H9 (cell line): ENCODE measurements around the gene SLC10A2. TPM values are rescaled to one million over a fixed set of nuclear protein-coding genes. Genes with fewer than 3 reads are reported as not detected.

Experiments used
- DNase-seq: peaks from one replicate; pipeline ENCODE4 v3.0.0-alpha.2; 2017
- H2AFZ ChIP-seq: one replicate; pipeline ENCODE4 v1.6.1; 2013; ENCODE audit warnings: mild to moderate bottlenecking, low read length, control low read depth, moderate library complexity
- H2AK5ac ChIP-seq: 2 replicates; pipeline ENCODE4 v1.6.1; 2013; ENCODE audit warnings: low read length, control low read depth, mixed read lengths; ENCODE audit not compliant: insufficient read length
- H2BK120ac ChIP-seq: one replicate; pipeline ENCODE4 v1.6.1; 2013; ENCODE audit warnings: low read depth, mild to moderate bottlenecking, low read length, control low read depth, inconsistent platforms; ENCODE audit not compliant: poor library complexity, severe bottlenecking
- H2BK12ac ChIP-seq: 2 replicates; pipeline ENCODE4 v1.6.1; 2013; ENCODE audit warnings: low read length, control low read depth, mixed read lengths, low read depth; ENCODE audit not compliant: insufficient read length
- H2BK15ac ChIP-seq: 2 replicates; pipeline ENCODE4 v1.6.1; 2013; ENCODE audit warnings: low read depth, low read length, control low read depth
- H2BK20ac ChIP-seq: one replicate; pipeline ENCODE4 v1.6.1; 2013; ENCODE audit warnings: low read depth, mild to moderate bottlenecking, low read length, control low read depth, inconsistent platforms; ENCODE audit not compliant: poor library complexity, severe bottlenecking
- H2BK5ac ChIP-seq: 2 replicates; pipeline ENCODE4 v1.6.1; 2013; ENCODE audit warnings: low read length, control low read depth, mixed read lengths; ENCODE audit not compliant: insufficient read length
- H3K14ac ChIP-seq: 2 replicates; pipeline ENCODE4 v1.6.1; 2013; ENCODE audit warnings: low read length, control low read depth; ENCODE audit not compliant: insufficient read depth
- H3K18ac ChIP-seq: 2 replicates; pipeline ENCODE4 v1.6.1; 2013; ENCODE audit warnings: low read depth, mild to moderate bottlenecking, mixed read lengths, low read length, control low read depth; ENCODE audit not compliant: insufficient read length
- H3K23ac ChIP-seq: 2 replicates; pipeline ENCODE4 v1.6.1; 2013; ENCODE audit warnings: low read length, control low read depth, mixed read lengths, low read depth; ENCODE audit not compliant: insufficient read length
- H3K23me2 ChIP-seq: 2 replicates; pipeline ENCODE4 v1.6.1; 2013; ENCODE audit warnings: low read depth, mild to moderate bottlenecking, mixed read lengths, low read length, control low read depth; ENCODE audit not compliant: insufficient read length, poor library complexity, severe bottlenecking
- H3K27ac ChIP-seq: 2 replicates; pipeline ENCODE4 v1.5.1; 2013; ENCODE audit warnings: low read length, control low read depth, mixed read lengths, low read depth; ENCODE audit not compliant: insufficient read length
- H3K27me3 ChIP-seq: 2 replicates; pipeline ENCODE4 v1.6.1; 2013; ENCODE audit warnings: low read length, control low read depth, inconsistent platforms; ENCODE audit not compliant: insufficient read depth
- H3K4ac ChIP-seq: 2 replicates; pipeline ENCODE4 v1.6.1; 2013; ENCODE audit warnings: low read depth, mild to moderate bottlenecking, control low read depth, inconsistent platforms, low read length, moderate library complexity
- H3K4me1 ChIP-seq: 2 replicates; pipeline ENCODE4 v1.6.1; 2013; ENCODE audit warnings: low read length, control low read depth, inconsistent platforms; ENCODE audit not compliant: insufficient read depth
- H3K4me2 ChIP-seq: 2 replicates; pipeline ENCODE4 v1.6.1; 2013; ENCODE audit warnings: low read length, control low read depth, mixed read lengths; ENCODE audit not compliant: insufficient read length, insufficient read depth
- H3K56ac ChIP-seq: 2 replicates; pipeline ENCODE4 v1.6.1; 2013; ENCODE audit warnings: low read depth, mild to moderate bottlenecking, mixed read lengths, low read length, control low read depth; ENCODE audit not compliant: insufficient read length
- H3K79me1 ChIP-seq: 2 replicates; pipeline ENCODE4 v1.6.1; 2013; ENCODE audit warnings: low read depth, mild to moderate bottlenecking, moderate library complexity, low read length, control low read depth, inconsistent platforms; ENCODE audit not compliant: insufficient read depth, poor library complexity, severe bottlenecking
- H3K79me2 ChIP-seq: 2 replicates; pipeline ENCODE4 v1.6.1; 2013; ENCODE audit warnings: low read length, control low read depth, inconsistent platforms; ENCODE audit not compliant: insufficient read depth
- H3K9ac ChIP-seq: 2 replicates; pipeline ENCODE4 v1.6.1; 2013; ENCODE audit warnings: low read length, control low read depth, mixed read lengths; ENCODE audit not compliant: insufficient read length; ENCODE audit errors: extremely low read depth
- H3K9me3 ChIP-seq: one replicate; pipeline ENCODE4 v1.6.1; 2013; ENCODE audit warnings: low read depth, low read length, inconsistent platforms; ENCODE audit not compliant: control insufficient read depth
- H3T11ph ChIP-seq: one replicate; pipeline ENCODE4 v1.6.1; 2013; ENCODE audit warnings: mild to moderate bottlenecking, low read length, control low read depth, inconsistent platforms
- H4K20me1 ChIP-seq: one replicate; pipeline ENCODE4 v1.6.1; 2013; ENCODE audit not compliant: control insufficient read depth, insufficient read length, insufficient read depth
- H4K5ac ChIP-seq: 2 replicates; pipeline ENCODE4 v1.6.1; 2013; ENCODE audit warnings: low read depth, mild to moderate bottlenecking, mixed read lengths, low read length, control low read depth; ENCODE audit not compliant: insufficient read length
- H4K8ac ChIP-seq: replicated peaks from 2 replicates; pipeline ENCODE4 v1.6.1; 2013; ENCODE audit warnings: low read length, control low read depth, mixed read lengths, low read depth; ENCODE audit not compliant: insufficient read length
- H4K91ac ChIP-seq: 2 replicates; pipeline ENCODE4 v1.6.1; 2013; ENCODE audit warnings: low read depth, mild to moderate bottlenecking, moderate library complexity, mixed read lengths, low read length, control low read depth; ENCODE audit not compliant: insufficient read length
- H3K27ac Mint-ChIP-seq, 3 experiments: 2 replicates in 2 of 3; 3 replicates in 1 of 3; pipeline ENCODE4 v1.8.0; 2020 to 2021; ENCODE audit warnings: mixed read lengths in 3 of 3, mild to moderate bottlenecking in 1 of 3, moderate library complexity in 1 of 3
- H3K27me3 Mint-ChIP-seq: 2 replicates; pipeline ENCODE4 v1.8.0; 2021; ENCODE audit warnings: low read depth, mild to moderate bottlenecking, moderate library complexity, mixed read lengths
- H3K36me3 Mint-ChIP-seq, 3 experiments: 2 replicates in 2 of 3; 3 replicates in 1 of 3; pipeline ENCODE4 v1.8.0; 2020 to 2021; ENCODE audit warnings: low read depth in 3 of 3, mixed read lengths in 3 of 3; ENCODE audit not compliant: insufficient read depth in 1 of 3
- H3K4me1 Mint-ChIP-seq, 2 experiments: 2 replicates each; pipeline ENCODE4 v1.8.0; 2020; ENCODE audit warnings: mixed read lengths in 2 of 2
- H3K4me3 Mint-ChIP-seq, 2 experiments: 2 replicates in 1 of 2; 3 replicates in 1 of 2; pipeline ENCODE4 v1.8.0; 2020 to 2021; ENCODE audit warnings: mild to moderate bottlenecking in 2 of 2, mixed read lengths in 2 of 2, moderate library complexity in 1 of 2
- H3K9me3 Mint-ChIP-seq, 2 experiments: 2 replicates in 1 of 2; 3 replicates in 1 of 2; pipeline ENCODE4 v1.8.0; 2020; ENCODE audit warnings: mild to moderate bottlenecking in 2 of 2, mixed read lengths in 2 of 2, moderate library complexity in 1 of 2
- CTCF ChIP-seq: fragments of 200-600 bp; sonication (generic); conservative IDR thresholded peaks from 3 replicates; pipeline ENCODE4 v1.8.0; 2021; ENCODE audit warnings: antibody characterized with exemption, mild to moderate bottlenecking
- WGBS: extraction: QIAGEN DNeasy Blood & Tissue Kit; methylation state at CpG from one replicate; pipeline ENCODE4 v1.1.7; 2013; ENCODE audit warnings: missing lambda C conversion rate, low lambda C conversion rate, mixed read lengths; ENCODE audit not compliant: insufficient read length; ENCODE audit errors: extremely low coverage; 5-methylcytosine and 5-hydroxymethylcytosine counted together
- total RNA-seq: library from RNA; stranded (reverse); gene quantifications from 2 replicates; pipeline ENCODE4 v1.2.1, GENCODE V29; 2021

The SLC10A2 gene
- total RNA-seq, 1 experiment from 2014 or later: not detected

DNA sequence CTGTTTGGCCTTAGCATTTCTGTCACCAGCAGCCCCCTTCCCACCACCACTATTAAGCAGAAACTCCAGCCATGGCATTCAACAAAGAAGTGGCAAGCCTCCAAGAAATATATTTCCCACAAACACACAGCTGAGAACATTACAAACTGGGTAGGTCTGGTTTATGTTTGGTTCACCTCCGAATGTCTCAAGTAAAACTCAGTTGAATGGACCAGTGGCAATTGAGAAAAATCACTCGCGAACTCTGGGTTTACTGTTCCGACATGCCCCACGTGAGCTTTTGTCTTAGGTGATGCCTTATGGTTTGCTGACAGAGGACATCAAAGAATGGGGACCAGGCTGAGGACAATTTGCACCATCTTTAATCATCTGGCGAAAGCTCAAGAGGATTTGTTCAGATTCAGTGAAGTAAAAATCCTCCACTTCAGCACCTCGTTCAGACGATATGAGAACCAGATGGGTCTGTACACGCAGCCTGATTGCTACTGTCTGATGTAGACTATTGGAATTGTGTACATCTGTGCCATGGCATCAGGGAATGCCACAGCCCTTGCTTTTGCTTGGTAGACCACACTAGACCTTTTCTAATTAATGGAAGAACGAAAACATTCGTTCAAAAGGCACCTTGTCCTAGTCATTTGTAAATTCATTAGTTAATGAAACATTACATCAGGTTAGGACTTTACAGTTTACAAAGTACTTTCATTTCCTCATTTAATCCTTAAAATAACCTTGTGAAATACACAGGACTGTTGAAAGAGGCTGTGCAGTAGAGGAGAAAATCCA lies 59.4 kb downstream of the SLC10A2 start:
- Histone ChIP-seq H3K79me2 (no peaks in the 10 kb centered on the region), H2BK15ac (no peak overlapping the region), H3K27ac (no peak overlapping the region), H2BK120ac (no peak overlapping the region), H3K27me3 (no peaks in the 10 kb centered on the region), H3K4me2 (no peak overlapping the region), H2AFZ (no peak overlapping the region), H4K91ac (no peak overlapping the region), H3K4me1 (no peaks in the 10 kb centered on the region), H4K5ac (no peak overlapping the region), H3K56ac (no peak overlapping the region), H3K14ac (no peak overlapping the region), H3K18ac (no peak overlapping the region), H2BK12ac (no peak overlapping the region), H3K9me3 (no peaks in the 10 kb centered on the region), H3T11ph (no peak overlapping the region), H3K23me2 (no peaks in the 10 kb centered on the region), H4K8ac (no peak overlapping the region), H2BK20ac (no peak overlapping the region), H3K79me1 (no peaks in the 10 kb centered on the region), H3K9ac (no peak overlapping the region), H3K23ac (no peak overlapping the region), H2BK5ac (no peak overlapping the region), H4K20me1 (no peaks in the 10 kb centered on the region), H2AK5ac (no peak overlapping the region), H3K4ac (no peak overlapping the region)
- Mint-ChIP-seq H3K27me3 (no peaks in the 10 kb centered on the region), H3K9me3 (no peaks in the 10 kb centered on the region), H3K4me3 (no peak overlapping the region), H3K4me1 (no peaks in the 10 kb centered on the region), H3K36me3 (no peaks in the 10 kb centered on the region), H3K27ac (no peak overlapping the region)
- TF ChIP-seq CTCF: no peak
- no peak for DNase-seq
- WGBS: no CpG with 5 or more reads among the region's 11 CpGs
